ENCODE measurements around the gene OTULINL. TPM values are rescaled to one million over a fixed set of nuclear protein-coding genes. Genes with fewer than 3 reads are reported as not detected.
A peak's percentile ranks its signal among the peaks of the same experiment; 100 is the strongest.

Gene OTULINL
- total RNA-seq = 3.0 to 6.6 TPM (median 3.8 TPM) in 3 replicates

DNA sequence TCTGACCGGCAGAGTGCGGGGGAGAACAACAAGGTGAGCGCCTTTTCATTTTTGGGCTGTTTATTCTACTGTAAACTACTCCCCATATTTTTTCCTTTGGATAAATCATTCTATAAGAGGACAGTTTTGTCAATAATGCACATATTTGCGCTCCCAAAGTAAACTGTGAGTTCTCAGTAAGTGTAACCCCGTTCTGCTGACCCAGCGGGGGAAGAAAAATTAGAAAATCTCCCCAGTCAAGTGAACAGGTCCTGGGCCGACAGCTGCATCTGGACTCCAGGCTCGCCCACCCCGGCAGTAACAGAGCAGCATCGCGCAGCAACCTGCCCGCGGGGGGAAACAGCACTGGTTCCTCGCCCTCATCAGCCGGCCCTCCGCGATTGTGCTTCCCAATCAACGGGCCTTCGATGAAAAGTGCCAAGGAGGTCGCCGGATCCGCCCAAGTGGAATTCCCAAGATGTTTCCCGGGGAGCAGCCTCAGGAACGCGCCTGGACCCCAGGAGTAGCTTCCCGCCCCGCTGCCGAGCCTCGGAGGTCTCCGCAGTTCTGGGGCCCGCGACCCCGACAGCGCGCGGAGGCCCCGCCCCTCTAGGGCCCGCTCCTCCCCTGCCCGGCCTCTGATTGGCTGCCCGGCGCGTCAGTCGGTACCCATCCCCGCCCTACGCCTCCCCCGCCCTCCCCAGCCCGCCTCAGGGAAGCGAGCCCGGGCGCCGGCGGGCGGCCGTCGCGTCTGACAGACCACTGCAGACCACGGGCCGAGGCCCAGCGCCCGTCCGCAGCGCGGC, at the start of gene OTULINL:
Gene OTULINL (plus strand): TSS at position 687 of the 785 bp plus-strand sequence. CDS start 103 bp downstream, outside the sequence.
- H3K36me3 Mint-ChIP-seq = no peaks in the 10 kb centered on the region
- peak within 1 kb of the TSS; percentile 2 for H3K27ac Mint-ChIP-seq
- H3K27me3 Mint-ChIP-seq (ENCODE audit: low read depth) = peaks cover 86% of the 10 kb centered on the region
- TF ChIP-seq, protein P1, sequence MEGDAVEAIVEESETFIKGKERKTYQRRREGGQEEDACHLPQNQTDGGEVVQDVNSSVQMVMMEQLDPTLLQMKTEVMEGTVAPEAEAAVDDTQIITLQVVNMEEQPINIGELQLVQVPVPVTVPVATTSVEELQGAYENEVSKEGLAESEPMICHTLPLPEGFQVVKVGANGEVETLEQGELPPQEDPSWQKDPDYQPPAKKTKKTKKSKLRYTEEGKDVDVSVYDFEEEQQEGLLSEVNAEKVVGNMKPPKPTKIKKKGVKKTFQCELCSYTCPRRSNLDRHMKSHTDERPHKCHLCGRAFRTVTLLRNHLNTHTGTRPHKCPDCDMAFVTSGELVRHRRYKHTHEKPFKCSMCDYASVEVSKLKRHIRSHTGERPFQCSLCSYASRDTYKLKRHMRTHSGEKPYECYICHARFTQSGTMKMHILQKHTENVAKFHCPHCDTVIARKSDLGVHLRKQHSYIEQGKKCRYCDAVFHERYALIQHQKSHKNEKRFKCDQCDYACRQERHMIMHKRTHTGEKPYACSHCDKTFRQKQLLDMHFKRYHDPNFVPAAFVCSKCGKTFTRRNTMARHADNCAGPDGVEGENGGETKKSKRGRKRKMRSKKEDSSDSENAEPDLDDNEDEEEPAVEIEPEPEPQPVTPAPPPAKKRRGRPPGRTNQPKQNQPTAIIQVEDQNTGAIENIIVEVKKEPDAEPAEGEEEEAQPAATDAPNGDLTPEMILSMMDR (IDR thresholded peaks at IDR 0.05; ENCODE audit: unreplicated experiment) = no peak
- peaks cover 14% of the 10 kb centered on the region for H3K4me1 Mint-ChIP-seq
- DNase-seq (ENCODE audit: low spot score in 2 of 2, unreplicated experiment in 2 of 2) = peak; percentile 88 to 90
- H3K4me3 Mint-ChIP-seq = peak within 1 kb of the TSS; percentile 70
- peaks cover 4% of the 10 kb centered on the region for H3K9me3 Mint-ChIP-seq

DNA sequence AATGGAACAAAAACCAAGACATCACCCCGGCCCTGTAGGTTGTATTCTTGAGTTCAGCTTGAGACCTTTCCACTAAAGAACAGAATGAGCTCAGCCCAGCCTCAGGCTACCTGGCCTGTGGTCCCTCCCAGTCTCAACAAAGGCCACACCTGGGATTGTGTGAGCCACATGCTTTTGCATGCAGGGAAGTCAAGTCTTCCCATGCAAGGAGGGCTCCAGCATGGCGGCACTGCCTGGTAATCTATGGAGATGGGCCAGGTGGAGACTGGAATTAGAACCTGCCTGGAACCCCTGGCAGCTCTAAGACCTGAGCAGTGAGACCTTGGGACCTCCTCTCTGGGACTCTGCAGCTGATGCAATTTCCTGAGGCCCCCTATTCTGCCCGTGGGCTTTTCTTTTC, 49.4 kb upstream of the OTULINL start:
- Mint-ChIP-seq H3K27me3 (ENCODE audit: low read depth) (peaks cover 1% of the 10 kb centered on the region), H3K4me1 (peaks cover 2% of the 10 kb centered on the region)

DNA sequence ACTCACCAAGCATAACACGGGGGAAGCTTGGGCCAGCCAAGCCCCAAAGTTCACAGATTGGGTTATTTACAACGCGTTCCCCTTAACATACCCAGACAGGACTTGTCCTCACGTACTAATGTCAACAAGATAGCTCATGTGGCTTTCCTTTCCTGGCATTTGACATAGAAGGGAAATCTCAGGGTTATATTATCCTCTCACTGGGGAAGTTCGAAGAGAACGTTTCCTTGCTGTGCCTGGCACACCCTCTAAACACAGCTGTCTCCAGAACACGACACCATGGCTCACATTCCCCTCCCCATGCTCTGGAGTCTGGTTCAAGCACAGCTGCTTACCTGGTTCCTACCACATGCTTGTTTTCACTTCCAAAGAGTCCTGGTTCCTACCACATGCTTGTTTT, 46.8 kb upstream of the OTULINL start:
- DNase-seq (ENCODE audit: low spot score in 2 of 2, unreplicated experiment in 2 of 2) = no peak
- Mint-ChIP-seq H3K9me3 (peaks cover 16% of the 10 kb centered on the region), H3K36me3 (no peaks in the 10 kb centered on the region), H3K4me3 (no peak overlapping the region), H3K27ac (no peak overlapping the region), H3K4me1 (no peaks in the 10 kb centered on the region), H3K27me3 (ENCODE audit: low read depth) (peaks cover 1% of the 10 kb centered on the region)
- TF ChIP-seq, protein P1 (IDR thresholded peaks at IDR 0.05; ENCODE audit: unreplicated experiment) = no peak

More for the DNA sequence above, 49.4 kb upstream of the OTULINL start:
- no peak overlapping the region for H3K27ac Mint-ChIP-seq
- no peaks in the 10 kb centered on the region for H3K9me3 Mint-ChIP-seq
- H3K4me3 Mint-ChIP-seq = no peak overlapping the region
- TF ChIP-seq, protein P1 (IDR thresholded peaks at IDR 0.05; ENCODE audit: unreplicated experiment) = no peak
- no peak for DNase-seq (ENCODE audit: low spot score in 2 of 2, unreplicated experiment in 2 of 2)
- no peaks in the 10 kb centered on the region for H3K36me3 Mint-ChIP-seq

DNA sequence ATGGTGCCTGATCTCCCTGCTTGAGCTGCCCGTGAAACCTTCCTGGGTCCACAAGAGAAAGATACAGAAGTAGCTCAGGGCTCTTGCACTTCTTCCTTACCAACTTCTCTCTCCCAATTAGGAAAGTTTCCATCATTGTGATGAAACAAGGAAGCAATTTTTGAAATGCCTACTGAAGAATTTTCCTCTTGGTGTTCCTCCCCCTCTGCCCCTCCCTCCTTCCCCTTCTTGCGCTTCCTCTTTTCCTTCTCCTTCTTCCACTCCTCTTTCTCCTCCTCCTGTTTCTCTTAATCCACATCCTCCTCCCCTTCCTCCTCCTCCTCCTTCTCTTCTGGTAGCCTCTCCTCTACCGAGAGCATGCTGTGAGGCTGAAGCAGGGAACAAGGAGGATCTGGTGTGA, 36.3 kb upstream of the OTULINL start:
- no peak overlapping the region for H3K4me3 Mint-ChIP-seq
- no peak overlapping the region for H3K27ac Mint-ChIP-seq
- TF ChIP-seq, protein P1 (IDR thresholded peaks at IDR 0.05; ENCODE audit: unreplicated experiment) = no peak
- H3K9me3 Mint-ChIP-seq = peaks cover 24% of the 10 kb centered on the region
- H3K27me3 Mint-ChIP-seq (ENCODE audit: low read depth) = peaks cover 23% of the 10 kb centered on the region
- no peaks in the 10 kb centered on the region for H3K36me3 Mint-ChIP-seq
- H3K4me1 Mint-ChIP-seq = no peaks in the 10 kb centered on the region
- DNase-seq (ENCODE audit: low spot score in 2 of 2, unreplicated experiment in 2 of 2) = no peak

DNA sequence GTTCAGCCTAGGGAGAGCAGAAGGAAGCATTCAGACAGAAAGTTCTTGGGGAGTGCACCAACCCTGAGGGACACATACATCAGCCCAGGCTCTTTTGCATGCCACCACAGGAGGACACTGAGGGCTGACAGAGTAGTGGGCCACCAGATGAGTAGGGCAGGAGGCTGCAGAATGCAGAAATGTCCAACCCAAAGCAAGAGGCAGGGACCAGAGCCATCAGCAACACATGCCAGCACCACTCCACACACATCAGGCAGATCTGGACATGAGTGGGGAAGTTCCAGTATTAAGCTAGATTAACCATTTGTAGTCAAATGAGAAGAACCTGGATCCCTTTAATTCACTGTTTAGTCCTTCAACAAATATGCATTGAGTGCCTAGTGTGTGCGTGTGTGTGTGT, 35.7 kb upstream of the OTULINL start:
- Mint-ChIP-seq H3K4me1 (no peaks in the 10 kb centered on the region), H3K27ac (no peak overlapping the region), H3K36me3 (no peaks in the 10 kb centered on the region), H3K9me3 (peaks cover 18% of the 10 kb centered on the region), H3K4me3 (no peak overlapping the region), H3K27me3 (ENCODE audit: low read depth) (peaks cover 29% of the 10 kb centered on the region)
- DNase-seq (ENCODE audit: low spot score in 2 of 2, unreplicated experiment in 2 of 2) = no peak
- TF ChIP-seq, protein P1 (IDR thresholded peaks at IDR 0.05; ENCODE audit: unreplicated experiment) = no peak

Data from mesothelial cell of epicardium (in vitro differentiated cells).